ENCODE measurements around the gene ZSWIM6.

GRCh38 chr5:61435368-61435767, 103.3 kb downstream of the ZSWIM6 start:
- TF ChIP-seq, protein P1, sequence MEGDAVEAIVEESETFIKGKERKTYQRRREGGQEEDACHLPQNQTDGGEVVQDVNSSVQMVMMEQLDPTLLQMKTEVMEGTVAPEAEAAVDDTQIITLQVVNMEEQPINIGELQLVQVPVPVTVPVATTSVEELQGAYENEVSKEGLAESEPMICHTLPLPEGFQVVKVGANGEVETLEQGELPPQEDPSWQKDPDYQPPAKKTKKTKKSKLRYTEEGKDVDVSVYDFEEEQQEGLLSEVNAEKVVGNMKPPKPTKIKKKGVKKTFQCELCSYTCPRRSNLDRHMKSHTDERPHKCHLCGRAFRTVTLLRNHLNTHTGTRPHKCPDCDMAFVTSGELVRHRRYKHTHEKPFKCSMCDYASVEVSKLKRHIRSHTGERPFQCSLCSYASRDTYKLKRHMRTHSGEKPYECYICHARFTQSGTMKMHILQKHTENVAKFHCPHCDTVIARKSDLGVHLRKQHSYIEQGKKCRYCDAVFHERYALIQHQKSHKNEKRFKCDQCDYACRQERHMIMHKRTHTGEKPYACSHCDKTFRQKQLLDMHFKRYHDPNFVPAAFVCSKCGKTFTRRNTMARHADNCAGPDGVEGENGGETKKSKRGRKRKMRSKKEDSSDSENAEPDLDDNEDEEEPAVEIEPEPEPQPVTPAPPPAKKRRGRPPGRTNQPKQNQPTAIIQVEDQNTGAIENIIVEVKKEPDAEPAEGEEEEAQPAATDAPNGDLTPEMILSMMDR (IDR thresholded peaks at IDR 0.05): no peak
- no peak for TF ChIP-seq POLR2A (IDR thresholded peaks at IDR 0.05; ENCODE audit: low read length)
- TF ChIP-seq ZC3H11A (IDR thresholded peaks at IDR 0.05): no peak
- no peak for TF ChIP-seq JUN (IDR thresholded peaks at IDR 0.05)
- TF ChIP-seq MAX (IDR thresholded peaks at IDR 0.05): no peak
- TF ChIP-seq HOXA7 (CRISPR knock-in tag; IDR thresholded peaks at IDR 0.05): no peak
- no peak for TF ChIP-seq EP300 (IDR thresholded peaks at IDR 0.05)
- TF ChIP-seq TFCP2L1 (CRISPR knock-in tag; IDR thresholded peaks at IDR 0.05): no peak
- no peak for TF ChIP-seq ZFP36 (IDR thresholded peaks at IDR 0.05; ENCODE audit: borderline replicate concordance, partially characterized antibody)
